Right atrium auricular region (tissue), 2 donors: ENCODE results near the gene LRRC52. TPM values are rescaled to one million over a fixed set of nuclear protein-coding genes. Genes with fewer than 3 reads are reported as not detected.

ENCODE experiments used
- DNase-seq: peaks from one replicate; pipeline ENCODE4 v3.0.0-alpha.2; 2019; ENCODE audit warnings: low spot score
- H3K27ac ChIP-seq, 2 donors: fragments of 200-600 bp; sonication (generic); 1 replicate in 1 of 2; 2 replicates in 1 of 2; pipeline ENCODE4 v1.5.1; 2016 to 2019
- H3K27me3 ChIP-seq, 2 donors: fragments of 200-600 bp; sonication (generic); one replicate each; pipeline versions ENCODE4 v1.5.1 to v1.6.0; 2017 to 2019
- H3K36me3 ChIP-seq: fragments of 200-600 bp; sonication (generic); one replicate; pipeline ENCODE4 v1.5.1; 2016
- H3K4me1 ChIP-seq, 2 donors: fragments of 200-600 bp; sonication (generic); one replicate each; pipeline versions ENCODE4 v1.5.1 to v1.6.0; 2017 to 2019
- H3K4me3 ChIP-seq, 2 donors: fragments of 200-600 bp; sonication (generic); 1 replicate in 1 of 2; 2 replicates in 1 of 2; pipeline ENCODE4 v1.5.1; 2017 to 2019; ENCODE audit warnings: mild to moderate bottlenecking in 1 of 2, moderate library complexity in 1 of 2
- H3K9me3 ChIP-seq, 2 donors: fragments of 200-600 bp; sonication (generic); one replicate each; pipeline ENCODE4 v1.5.1; 2019
- total RNA-seq, 2 donors: library from RNA; depleted of rRNA; stranded (reverse); fragments of >200 nt; gene quantifications; one replicate each; pipeline ENCODE4 v1.1.0, GENCODE V29; 2016
- TF ChIP-seq, protein P1 (sequence below), 2 donors: fragments of 200-600 bp; sonication (generic); IDR thresholded peaks; one replicate each; pipeline ENCODE4 v1.5.1; 2019; ENCODE audit warnings: antibody characterized with exemption in 2 of 2

Gene LRRC52
- total RNA-seq, 2 donors from 2014 or later = not detected

DNA sequence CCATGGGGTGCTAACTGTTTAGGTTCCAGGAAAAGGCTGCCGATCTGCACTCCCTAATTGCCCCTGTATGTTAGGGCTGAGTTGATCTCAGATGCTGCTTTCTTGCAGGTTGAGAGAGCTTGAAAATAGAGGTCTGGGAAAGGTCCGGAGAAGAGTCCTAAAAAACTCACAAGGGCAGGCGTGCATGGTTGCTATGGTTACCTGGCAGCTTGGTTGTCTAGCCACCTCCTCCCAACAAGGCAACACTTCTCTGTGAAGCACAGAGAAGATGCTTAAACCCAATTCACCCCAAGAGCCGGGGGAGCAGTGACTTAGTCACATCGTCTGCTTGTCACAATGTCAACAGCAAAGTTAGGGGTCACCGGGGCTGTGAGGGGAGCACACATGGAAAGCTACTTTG, 31.0 kb upstream of the LRRC52 start:
- Histone ChIP-seq H3K36me3 (no peaks in the 10 kb centered on the region), H3K4me3 (no peak overlapping the region), H3K27me3 (no peaks in the 10 kb centered on the region), H3K9me3 (no peaks in the 10 kb centered on the region), H3K27ac (no peak overlapping the region), H3K4me1 (no peaks in the 10 kb centered on the region)
- no peak for DNase-seq
- TF ChIP-seq, protein P1, sequence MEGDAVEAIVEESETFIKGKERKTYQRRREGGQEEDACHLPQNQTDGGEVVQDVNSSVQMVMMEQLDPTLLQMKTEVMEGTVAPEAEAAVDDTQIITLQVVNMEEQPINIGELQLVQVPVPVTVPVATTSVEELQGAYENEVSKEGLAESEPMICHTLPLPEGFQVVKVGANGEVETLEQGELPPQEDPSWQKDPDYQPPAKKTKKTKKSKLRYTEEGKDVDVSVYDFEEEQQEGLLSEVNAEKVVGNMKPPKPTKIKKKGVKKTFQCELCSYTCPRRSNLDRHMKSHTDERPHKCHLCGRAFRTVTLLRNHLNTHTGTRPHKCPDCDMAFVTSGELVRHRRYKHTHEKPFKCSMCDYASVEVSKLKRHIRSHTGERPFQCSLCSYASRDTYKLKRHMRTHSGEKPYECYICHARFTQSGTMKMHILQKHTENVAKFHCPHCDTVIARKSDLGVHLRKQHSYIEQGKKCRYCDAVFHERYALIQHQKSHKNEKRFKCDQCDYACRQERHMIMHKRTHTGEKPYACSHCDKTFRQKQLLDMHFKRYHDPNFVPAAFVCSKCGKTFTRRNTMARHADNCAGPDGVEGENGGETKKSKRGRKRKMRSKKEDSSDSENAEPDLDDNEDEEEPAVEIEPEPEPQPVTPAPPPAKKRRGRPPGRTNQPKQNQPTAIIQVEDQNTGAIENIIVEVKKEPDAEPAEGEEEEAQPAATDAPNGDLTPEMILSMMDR (IDR thresholded peaks at IDR 0.05) = no peak

DNA sequence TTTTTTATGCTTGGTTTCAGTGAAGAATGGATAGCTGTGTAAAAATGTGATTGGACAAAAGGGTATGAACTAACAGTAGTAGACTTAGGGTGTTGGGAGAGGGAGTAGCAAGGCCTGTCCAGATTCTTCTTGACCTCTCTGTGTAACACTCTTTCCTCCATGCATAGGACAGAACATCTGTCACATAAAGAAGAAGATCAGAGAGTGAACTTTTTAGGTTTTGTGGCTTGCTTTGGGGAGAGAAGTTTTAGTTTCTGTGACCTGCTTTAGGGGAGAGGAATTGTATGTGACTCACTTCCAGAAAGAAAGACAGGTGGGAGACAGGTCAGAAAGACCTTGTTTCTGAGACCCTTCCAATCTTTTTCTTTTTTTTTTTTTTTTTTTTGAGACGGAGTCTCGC, 27.3 kb upstream of the LRRC52 start:
- TF ChIP-seq, protein P1 (IDR thresholded peaks at IDR 0.05) = no peak
- no peaks in the 10 kb centered on the region for H3K27me3 ChIP-seq
- H3K4me1 ChIP-seq = no peaks in the 10 kb centered on the region
- DNase-seq = no peak
- no peaks in the 10 kb centered on the region for H3K36me3 ChIP-seq
- H3K9me3 ChIP-seq = peaks cover 0 to 6% of the 10 kb centered on the region in 2 donors
- no peak overlapping the region for H3K4me3 ChIP-seq
- no peak overlapping the region for H3K27ac ChIP-seq

DNA sequence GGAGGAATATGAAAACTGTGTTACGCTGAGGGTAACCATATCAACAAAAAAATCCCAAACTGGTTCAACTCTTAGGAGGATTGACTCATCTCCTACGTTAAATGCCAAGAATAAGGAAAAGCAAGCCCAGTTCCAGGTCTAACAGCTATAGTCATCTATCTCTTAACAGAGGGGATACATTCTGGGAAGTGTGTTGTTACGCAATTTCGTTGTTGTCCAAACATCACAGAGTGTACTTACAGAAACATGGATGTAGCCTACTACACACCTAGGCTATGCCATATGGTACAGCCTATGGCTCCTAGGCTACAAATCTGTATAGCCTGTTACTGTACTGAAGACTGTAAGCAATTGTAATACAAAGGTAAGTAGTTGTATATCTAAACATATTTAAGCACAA, 23.2 kb upstream of the LRRC52 start:
- TF ChIP-seq, protein P1 (IDR thresholded peaks at IDR 0.05) = no peak
- H3K4me1 ChIP-seq = no peaks in the 10 kb centered on the region
- H3K36me3 ChIP-seq = no peaks in the 10 kb centered on the region
- H3K4me3 ChIP-seq = no peak overlapping the region
- no peak overlapping the region for H3K27ac ChIP-seq
- no peak for DNase-seq
- H3K27me3 ChIP-seq = no peaks in the 10 kb centered on the region
- H3K9me3 ChIP-seq = peaks cover 0 to 20% of the 10 kb centered on the region in 2 donors

DNA sequence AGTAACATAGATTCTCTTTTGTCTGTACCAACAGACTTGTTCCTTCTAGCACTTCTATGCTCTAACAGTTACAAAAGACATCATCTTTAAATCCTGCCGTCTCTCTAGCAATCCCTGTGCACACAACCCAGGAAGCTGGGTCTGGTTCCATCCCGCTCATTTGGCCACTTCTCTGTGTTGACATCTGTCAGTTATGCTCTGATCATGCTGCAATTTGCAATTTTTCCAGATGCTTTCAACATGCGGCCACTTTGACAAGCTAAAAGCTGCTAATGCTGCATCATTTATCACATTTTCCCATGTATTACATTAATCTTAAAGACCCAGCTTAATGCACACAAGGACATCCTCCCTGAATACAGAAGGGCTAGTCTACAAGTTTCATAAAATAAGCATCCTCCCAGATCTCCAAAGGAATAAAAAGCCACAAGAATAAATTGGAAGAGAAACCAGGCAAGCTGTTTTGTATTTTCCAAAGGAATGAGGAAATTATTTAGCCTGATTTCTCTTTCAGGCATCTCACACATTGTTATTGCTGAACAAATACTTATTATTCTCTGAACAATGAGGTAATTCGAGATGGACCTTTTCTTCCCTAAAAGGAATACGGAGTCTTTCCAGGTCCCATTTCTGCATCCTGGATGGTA, 19.0 kb upstream of the LRRC52 start:
- no peak for DNase-seq
- TF ChIP-seq, protein P1 (IDR thresholded peaks at IDR 0.05) = no peak
- H3K27me3 ChIP-seq = no peaks in the 10 kb centered on the region

DNA sequence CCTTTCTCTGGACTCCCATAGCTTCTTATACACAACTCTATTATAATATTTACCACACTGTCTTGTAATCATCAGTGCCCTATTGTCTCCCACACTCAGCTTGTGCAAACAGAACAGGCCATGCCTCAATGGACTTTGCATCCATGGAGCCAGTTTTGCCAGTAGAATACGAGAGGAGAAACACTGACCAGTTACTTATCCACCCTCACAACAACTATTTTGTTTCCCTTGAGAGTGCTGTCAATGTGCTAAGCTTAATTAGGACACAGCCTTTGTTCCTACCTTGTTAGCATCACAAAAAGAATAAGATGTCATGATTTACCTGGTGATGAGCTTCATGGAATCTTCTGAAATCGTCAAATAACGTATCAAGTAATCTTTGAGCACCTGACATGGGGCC, 18.1 kb upstream of the LRRC52 start:
- DNase-seq = no peak
- no peak overlapping the region for H3K4me3 ChIP-seq
- peaks cover 0 to 12% of the 10 kb centered on the region in 2 donors for H3K4me1 ChIP-seq
- H3K27me3 ChIP-seq = no peaks in the 10 kb centered on the region
- H3K36me3 ChIP-seq = no peaks in the 10 kb centered on the region
- H3K27ac ChIP-seq = no peak overlapping the region
- H3K9me3 ChIP-seq = peaks cover 0 to 20% of the 10 kb centered on the region in 2 donors
- TF ChIP-seq, protein P1 (IDR thresholded peaks at IDR 0.05) = no peak

More for the DNA sequence above, 19.0 kb upstream of the LRRC52 start:
- Histone ChIP-seq H3K36me3 (no peaks in the 10 kb centered on the region), H3K4me3 (no peak overlapping the region), H3K4me1 (peaks cover 0 to 5% of the 10 kb centered on the region in 2 donors), H3K9me3 (peaks cover 0 to 20% of the 10 kb centered on the region in 2 donors), H3K27ac (no peak overlapping the region)
